ENCODE measurements around the gene BMP4.

The BMP4 gene

DNA sequence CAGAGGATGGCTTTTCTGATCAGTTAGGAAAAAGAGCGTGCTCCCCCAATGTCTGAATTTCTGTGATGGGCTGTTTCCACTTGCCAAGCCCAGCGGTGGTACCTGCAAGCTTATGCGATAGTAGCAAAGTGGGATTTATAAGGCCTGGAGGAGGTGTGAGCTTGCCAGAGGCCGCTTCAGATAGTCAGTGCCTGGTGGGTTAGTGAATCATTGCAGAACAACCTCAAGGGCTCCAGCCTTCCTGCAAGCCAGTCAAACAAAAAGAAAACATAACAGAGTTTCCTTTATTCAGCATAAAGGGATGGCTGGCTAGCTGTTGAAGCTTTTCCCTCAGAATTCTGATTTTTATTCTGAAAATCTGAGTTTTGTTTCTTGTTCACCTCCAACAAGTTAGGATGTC lies 7.6 kb upstream of the BMP4 start:
- no peak for DNase-seq (ENCODE audit: low spot score)

GRCh38 chr14:53963320-53964227 lies 6.9 kb upstream of the BMP4 start:
- no peak for DNase-seq (ENCODE audit: low spot score)

DNA sequence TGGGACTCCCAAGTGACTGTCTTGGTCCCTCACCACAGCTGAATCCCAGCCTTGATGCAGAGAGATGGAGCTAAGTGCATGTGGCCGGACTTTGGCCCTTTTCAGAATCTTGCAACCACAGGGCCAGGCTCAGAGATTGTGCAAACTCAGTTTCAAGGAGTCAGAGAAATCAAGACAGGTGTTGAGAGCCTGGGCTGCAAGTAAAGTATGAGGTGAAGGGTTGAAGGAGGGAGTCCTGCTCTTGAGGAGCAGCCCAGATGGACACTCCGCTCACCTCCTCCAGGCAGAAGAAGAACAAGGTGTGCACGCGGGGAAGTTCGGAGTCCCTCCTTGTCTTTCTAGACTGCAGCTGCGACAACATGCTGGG lies 6.3 kb upstream of the BMP4 start:
- no peak for DNase-seq (ENCODE audit: low spot score)

DNA sequence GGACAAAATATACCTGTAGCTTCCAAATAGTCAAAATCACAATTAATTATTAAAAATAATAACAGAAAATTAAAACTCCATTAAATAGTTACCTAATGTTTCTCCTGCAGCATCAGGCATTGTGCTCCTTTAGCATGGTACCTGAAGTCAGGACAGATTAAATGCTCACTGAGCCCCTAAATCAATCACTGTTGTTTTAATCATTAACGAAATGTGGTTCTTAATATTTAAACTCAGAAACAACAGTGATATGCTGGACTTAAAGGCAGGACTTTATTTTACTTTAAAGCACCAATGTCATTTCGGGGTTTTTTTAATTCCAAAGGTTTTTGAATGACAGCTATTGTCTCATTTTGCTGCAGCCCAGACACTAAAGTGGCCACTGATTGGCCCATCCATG lies 2.0 kb upstream of the BMP4 start:
- DNase-seq (ENCODE audit: low spot score) = no peak

- no peak for DNase-seq (ENCODE audit: low spot score)
Observed at GRCh38 chr14:53957739-53958138, 1.1 kb upstream of the BMP4 start.

GRCh38 chr14:53955671-53956426 lies 776 bp downstream of the BMP4 start:
- no peak for DNase-seq (ENCODE audit: low spot score)

GRCh38 chr14:53955229-53955556 lies 1.4 kb downstream of the BMP4 start:
- DNase-seq (ENCODE audit: low spot score) = no peak

DNA sequence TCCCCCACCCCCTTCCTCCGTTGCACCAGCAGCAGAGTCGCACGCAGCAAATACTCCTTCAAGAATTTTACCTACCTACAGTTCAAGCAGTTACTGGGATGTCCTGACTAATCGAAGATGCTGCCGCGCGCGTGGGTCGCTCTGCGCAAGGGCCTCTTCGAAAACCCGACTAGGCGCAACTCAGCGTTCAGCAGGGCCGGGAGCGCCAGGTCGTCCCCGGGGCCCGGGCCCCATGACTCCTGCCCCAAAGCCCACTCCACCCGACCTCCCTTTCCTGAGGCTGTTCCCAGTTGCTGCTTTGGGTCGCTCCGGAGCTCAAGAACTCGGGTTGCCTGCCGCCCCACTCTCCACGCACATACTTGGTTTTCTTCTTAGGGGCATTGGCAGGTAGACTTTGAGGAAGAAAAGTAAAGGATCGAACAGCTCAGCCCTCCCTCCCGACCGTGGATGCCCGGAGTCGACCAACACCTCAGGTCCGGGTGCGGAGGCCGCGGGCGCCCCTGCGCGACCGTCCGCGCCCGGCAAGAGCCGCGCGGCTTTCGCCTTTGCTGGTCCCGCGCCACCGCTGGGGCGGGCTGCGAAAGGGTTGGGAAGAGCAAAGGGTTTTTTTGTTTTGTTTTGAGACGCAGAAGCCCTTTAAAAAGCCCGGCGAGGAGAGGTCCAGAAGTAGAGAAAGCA lies 1.9 kb downstream of the BMP4 start:
- DNase-seq (ENCODE audit: low spot score) = no peak

GRCh38 chr14:53953828-53954550 lies 2.6 kb downstream of the BMP4 start:
- no peak for DNase-seq (ENCODE audit: low spot score)

DNA sequence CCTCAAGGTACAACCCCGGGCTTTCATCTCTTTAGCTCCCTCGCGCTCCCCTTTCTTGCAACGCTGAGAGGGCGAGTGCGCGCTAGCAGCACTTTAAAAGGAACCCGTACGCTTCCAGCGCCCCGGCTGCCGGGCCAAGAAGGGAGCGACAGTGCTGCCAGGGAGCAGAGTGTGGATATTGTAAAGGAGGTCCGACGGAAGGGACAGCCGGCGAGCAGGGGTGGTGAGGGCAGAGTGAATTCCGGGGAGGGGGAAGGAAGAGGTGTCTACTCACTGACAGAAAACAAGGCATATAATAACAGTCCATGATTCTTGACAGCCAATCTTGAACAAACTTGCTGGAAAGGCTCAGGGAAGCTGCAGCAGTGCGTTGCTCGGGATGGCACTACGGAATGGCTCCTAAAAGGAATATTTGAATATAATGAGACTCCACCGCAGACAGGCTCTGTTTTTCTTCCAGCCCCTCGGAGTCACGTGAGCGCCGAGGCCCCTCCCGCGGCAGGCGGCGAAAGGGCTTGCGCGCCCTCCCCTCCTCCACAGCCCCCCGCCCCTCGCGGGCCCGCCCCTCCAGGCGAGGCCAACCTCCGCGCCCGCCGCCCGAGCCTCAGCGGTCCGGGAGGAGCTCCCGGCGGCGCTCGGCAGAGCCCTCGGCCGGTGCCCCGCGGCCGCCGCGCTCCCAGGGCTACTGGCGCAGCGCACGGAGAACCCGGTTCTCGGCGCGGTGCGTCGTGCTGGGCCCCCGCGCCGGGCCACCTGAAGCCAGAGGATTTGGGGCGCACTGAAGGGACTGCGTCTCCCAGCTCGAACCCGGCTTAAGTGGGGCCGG lies 3.4 kb downstream of the BMP4 start:
- no peak for DNase-seq (ENCODE audit: low spot score)

DNA sequence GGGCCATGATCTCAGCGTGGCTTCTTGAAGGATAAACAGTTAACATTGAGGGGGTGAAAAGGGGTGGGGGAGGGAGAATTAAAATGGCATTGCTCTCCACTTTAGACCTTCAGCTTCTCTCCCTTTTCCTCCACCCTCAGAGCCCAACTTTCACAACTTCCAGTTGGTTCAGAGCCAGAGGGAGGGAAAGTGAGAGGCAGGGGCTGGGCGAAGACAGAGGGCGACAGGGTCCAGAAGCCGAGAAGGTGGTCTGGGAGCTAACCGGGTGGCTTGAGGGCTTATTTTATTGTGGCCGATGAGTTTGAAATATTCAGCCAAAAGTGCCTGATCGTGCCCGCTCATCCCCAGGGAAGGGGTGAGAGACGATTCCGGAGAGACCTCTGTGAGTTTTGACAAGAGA lies 4.1 kb downstream of the BMP4 start:
- no peak for DNase-seq (ENCODE audit: low spot score)

- DNase-seq (ENCODE audit: low spot score) = no peak
Observed at GRCh38 chr14:53951627-53952303, 4.9 kb downstream of the BMP4 start.

DNA sequence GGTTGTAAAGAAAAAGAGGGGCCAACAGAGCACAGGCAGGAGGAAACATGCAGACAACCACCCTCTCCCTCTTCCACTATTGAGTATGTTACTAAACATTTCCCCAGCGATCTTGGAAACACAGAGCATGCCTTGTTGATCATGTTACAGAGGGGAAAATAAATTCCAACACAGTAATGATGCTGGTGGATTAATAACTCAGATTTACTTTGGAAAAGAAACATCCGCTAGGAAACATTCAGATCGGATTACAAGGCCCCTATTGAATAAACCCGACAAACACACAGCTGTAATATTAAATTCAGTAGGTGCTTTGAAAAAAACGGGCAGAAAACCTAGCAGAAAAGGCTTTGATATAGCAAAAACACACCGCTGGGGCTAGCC lies 5.4 kb downstream of the BMP4 start:
- no peak for DNase-seq (ENCODE audit: low spot score)

- DNase-seq (ENCODE audit: low spot score) = no peak
Observed at GRCh38 chr14:53950031-53950793, 6.4 kb downstream of the BMP4 start.

GRCh38 chr14:53949201-53949600 lies 7.4 kb downstream of the BMP4 start:
- no peak for DNase-seq (ENCODE audit: low spot score)

DNA sequence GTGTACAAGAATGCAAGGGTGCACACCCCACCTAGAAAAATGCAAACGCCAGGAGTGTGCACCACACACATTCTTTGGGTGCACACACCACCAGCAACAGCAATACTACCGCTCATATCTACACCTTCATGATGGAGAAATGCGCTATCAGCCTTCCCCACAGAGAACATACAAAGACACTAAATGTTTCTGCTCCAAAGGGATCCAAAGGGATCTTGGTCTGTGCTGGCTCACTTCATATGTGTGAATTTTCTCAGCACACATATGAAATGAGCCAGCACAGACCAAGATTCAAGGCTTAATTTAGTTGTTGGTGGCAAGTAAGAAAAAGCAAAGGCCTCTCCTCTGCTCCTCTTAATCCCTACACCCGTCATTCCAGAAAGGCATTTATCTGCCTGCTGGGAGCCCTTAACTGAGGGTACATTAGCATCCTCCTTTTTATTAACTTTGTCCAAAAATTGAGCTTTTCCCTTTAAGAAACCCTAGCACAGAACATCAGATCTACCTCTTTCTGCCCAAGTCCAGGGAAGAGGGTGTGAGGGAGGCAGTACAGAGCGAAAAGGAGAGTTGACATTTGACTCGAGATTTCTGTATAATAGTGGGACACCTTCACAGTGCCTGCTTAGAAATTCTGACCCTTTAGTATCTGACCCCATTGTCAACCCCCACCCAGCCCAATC lies 8.3 kb downstream of the BMP4 start:
- no peak for DNase-seq (ENCODE audit: low spot score)

- DNase-seq (ENCODE audit: low spot score) = no peak
Observed at GRCh38 chr14:53947452-53948204, 9.0 kb downstream of the BMP4 start.

- DNase-seq (ENCODE audit: low spot score) = no peak
Observed at GRCh38 chr14:53947094-53947445, 9.6 kb downstream of the BMP4 start.
